AG08396 (cell line): ENCODE data around the gene C13orf42.

Experiments used
- DNase-seq: peaks from one replicate; pipeline ENCODE4 v3.0.0; 2012; ENCODE audit warnings: low spot score, mixed read lengths

The C13orf42 gene

GRCh38 chr13:51033421-51034185 lies 77.5 kb downstream of the C13orf42 start:
- DNase-seq = no peak

GRCh38 chr13:51032831-51033230 lies 78.2 kb downstream of the C13orf42 start:
- no peak for DNase-seq
